ENCODE data around the gene CNTNAP2.

GRCh38 chr7:146641491-146641890, 524.9 kb downstream of the CNTNAP2 start:
- TF ChIP-seq POLR2A (IDR thresholded peaks at IDR 0.05; ENCODE audit: low read length) (no peak), GATA1 (IDR thresholded peaks at IDR 0.05; ENCODE audit: low read depth, low read length) (no peak)
